Activated T-helper 2 cell treated with anti-CD3 and anti-CD28 coated beads, Interferon-gamma antibody, Interleukin-2, Interleukin-4, amounts not matched to agents 10 μg/mL and 5 μg/mL and 100 μg/mL, durations not matched to agents 14 hours and 24 hours and 36 hours (primary cell): ENCODE data around the gene EXOC6B. TPM values are rescaled to one million over a fixed set of nuclear protein-coding genes. Genes with fewer than 3 reads are reported as not detected.

Source experiments
- DNase-seq: peaks from one replicate; pipeline ENCODE4 v3.0.0; 2021; ENCODE audit warnings: low spot score
- H3K27ac Mint-ChIP-seq: one replicate; pipeline ENCODE4 v1.8.0; 2021; ENCODE audit warnings: mixed read lengths
- H3K27me3 Mint-ChIP-seq: one replicate; pipeline ENCODE4 v1.8.0; 2021; ENCODE audit warnings: low read depth, mixed read lengths
- H3K36me3 Mint-ChIP-seq: one replicate; pipeline ENCODE4 v1.8.0; 2021; ENCODE audit warnings: low read depth, mixed read lengths
- H3K4me1 Mint-ChIP-seq: one replicate; pipeline ENCODE4 v1.8.0; 2021; ENCODE audit warnings: low read depth, mixed read lengths
- H3K4me3 Mint-ChIP-seq: one replicate; pipeline ENCODE4 v1.8.0; 2021; ENCODE audit warnings: low read depth, mild to moderate bottlenecking, moderate library complexity, mixed read lengths
- H3K9me3 Mint-ChIP-seq: one replicate; pipeline ENCODE4 v1.8.0; 2021; ENCODE audit warnings: mixed read lengths
- intact Hi-C: fragments of 100-400 bp; cut with micrococcal nuclease; formaldehyde crosslinking; loops from one replicate; pipeline ENCODE4 v1.15.1; 2023
- total RNA-seq: library from RNA; stranded (reverse); gene quantifications from 2 replicates; pipeline ENCODE4 v1.2.3, GENCODE V29; 2022

EXOC6B gene
- total RNA-seq, 1 donor from 2014 or later = 9.4 TPM

DNA sequence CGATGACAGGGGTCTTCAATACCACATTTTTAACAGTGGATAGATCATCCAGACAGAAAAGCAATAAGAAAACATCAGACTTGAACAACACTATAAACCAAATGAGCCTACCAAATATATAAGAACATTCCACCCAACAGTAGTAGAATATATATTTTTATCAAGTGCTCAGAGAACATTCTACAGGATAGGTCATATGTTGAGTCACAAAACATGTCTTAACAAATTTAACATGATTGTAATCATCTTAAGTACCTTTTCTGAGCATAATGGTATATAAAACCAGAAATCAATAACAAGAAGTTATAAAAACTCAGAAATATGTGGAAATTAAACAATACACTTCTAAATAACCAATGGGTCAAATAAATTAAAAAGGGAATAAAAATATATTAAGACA is 484.2 kb downstream of the EXOC6B start:
- Mint-ChIP-seq H3K4me3 (no peak overlapping the region), H3K36me3 (no peaks in the 10 kb centered on the region), H3K27ac (no peak overlapping the region), H3K27me3 (peaks cover 1% of the 10 kb centered on the region), H3K9me3 (no peaks in the 10 kb centered on the region), H3K4me1 (no peaks in the 10 kb centered on the region)
- intact Hi-C loops = no loop called here
- no peak for DNase-seq

DNA sequence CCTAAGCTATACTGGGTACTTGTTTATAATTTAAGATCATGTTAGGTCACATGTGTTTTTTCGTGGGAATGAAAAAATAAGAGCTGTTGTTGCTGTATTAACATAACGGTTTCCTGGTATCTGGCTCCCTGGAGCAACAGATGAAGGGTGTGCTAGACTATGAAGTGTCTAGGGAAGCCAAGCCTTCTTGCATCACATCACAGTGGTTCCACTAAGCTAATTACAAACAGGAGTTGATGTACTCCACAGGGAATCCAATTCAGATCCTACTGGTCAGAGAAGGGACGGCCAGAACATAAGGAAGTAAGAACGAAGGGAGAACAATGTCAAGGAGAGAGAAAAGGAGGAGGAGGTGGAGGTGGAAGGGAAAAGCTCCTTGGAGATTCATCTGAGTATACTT is 485.2 kb downstream of the EXOC6B start:
- no peak for DNase-seq
- no peaks in the 10 kb centered on the region for H3K4me1 Mint-ChIP-seq
- peaks cover 1% of the 10 kb centered on the region for H3K27me3 Mint-ChIP-seq
- H3K9me3 Mint-ChIP-seq = no peaks in the 10 kb centered on the region
- H3K4me3 Mint-ChIP-seq = no peak overlapping the region
- H3K27ac Mint-ChIP-seq = no peak overlapping the region
- no peaks in the 10 kb centered on the region for H3K36me3 Mint-ChIP-seq
- intact Hi-C loops = no loop called here

DNA sequence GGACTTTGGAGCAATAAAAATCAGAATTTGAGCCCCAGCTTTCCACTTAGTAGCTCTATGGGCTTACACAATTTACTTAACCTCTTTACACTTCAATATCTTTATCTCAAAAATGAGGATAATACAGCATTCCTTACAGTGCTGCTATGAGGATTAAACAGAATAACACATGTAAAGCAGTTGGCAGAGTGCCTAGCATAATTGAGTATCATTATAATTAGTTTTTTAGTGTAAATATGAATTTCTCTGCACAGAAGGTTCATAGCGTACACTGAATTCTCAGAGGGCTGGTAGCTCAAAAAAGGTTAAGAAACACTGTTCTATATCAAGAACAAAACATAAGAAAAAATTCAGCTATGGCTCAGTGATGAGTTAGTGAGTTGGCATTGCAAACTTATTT is 487.8 kb downstream of the EXOC6B start:
- H3K4me1 Mint-ChIP-seq = no peaks in the 10 kb centered on the region
- H3K36me3 Mint-ChIP-seq = no peaks in the 10 kb centered on the region
- DNase-seq = no peak
- no peaks in the 10 kb centered on the region for H3K9me3 Mint-ChIP-seq
- intact Hi-C loops = no loop called here
- H3K27me3 Mint-ChIP-seq = peaks cover 1% of the 10 kb centered on the region
- H3K27ac Mint-ChIP-seq = no peak overlapping the region
- no peak overlapping the region for H3K4me3 Mint-ChIP-seq

DNA sequence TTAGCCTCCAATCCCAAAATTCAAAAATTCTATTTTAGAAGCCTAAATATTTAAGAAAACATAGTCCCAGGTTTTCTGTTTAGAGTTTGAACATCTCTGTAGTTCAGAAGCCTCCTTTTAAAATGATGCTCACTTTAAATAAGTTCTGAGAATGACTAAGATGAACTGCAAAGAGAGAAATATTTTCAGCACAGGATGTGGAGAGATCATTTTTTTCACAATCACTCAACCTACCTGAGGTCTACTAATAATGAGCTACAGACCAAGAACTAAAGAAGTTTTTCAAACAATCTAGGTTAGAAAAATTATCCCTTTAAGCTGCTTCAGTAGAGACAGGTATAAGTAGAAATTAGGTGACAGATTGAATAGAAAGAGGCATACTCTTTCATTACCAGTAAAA is 493.1 kb downstream of the EXOC6B start:
- no peak overlapping the region for H3K27ac Mint-ChIP-seq
- no peaks in the 10 kb centered on the region for H3K9me3 Mint-ChIP-seq
- no peak overlapping the region for H3K4me3 Mint-ChIP-seq
- intact Hi-C loops = no loop called here
- DNase-seq = no peak
- no peaks in the 10 kb centered on the region for H3K36me3 Mint-ChIP-seq
- peaks cover 3% of the 10 kb centered on the region for H3K4me1 Mint-ChIP-seq
- no peaks in the 10 kb centered on the region for H3K27me3 Mint-ChIP-seq

GRCh38 chr2:72330652-72331051 is 495.2 kb downstream of the EXOC6B start:
- H3K36me3 Mint-ChIP-seq = no peaks in the 10 kb centered on the region
- H3K4me1 Mint-ChIP-seq = peaks cover 3% of the 10 kb centered on the region
- no peaks in the 10 kb centered on the region for H3K27me3 Mint-ChIP-seq
- no peak for DNase-seq
- H3K27ac Mint-ChIP-seq = no peak overlapping the region
- no peaks in the 10 kb centered on the region for H3K9me3 Mint-ChIP-seq
- H3K4me3 Mint-ChIP-seq = no peak overlapping the region
- intact Hi-C loops = no loop called here

DNA sequence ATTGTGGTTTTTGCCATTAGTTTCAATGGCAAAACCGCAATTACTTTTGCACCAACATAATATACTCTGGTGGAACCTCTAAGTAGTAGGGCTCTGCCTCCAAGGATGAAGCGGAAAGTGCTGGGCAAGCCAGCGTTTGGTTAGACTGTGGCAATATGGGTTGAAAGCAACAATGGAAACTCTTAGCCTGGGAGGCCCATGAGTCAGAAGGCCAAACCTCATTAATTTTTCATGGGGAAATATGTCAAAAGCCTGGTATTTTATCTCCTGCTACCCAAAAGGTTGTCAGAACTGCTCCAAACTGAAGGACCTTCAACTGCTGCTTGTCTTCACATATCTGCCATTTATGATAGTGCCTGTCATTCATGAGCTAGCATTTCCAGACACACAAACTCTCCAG is 499.1 kb downstream of the EXOC6B start:
- intact Hi-C loops = no loop called here
- H3K4me1 Mint-ChIP-seq = no peaks in the 10 kb centered on the region

DNA sequence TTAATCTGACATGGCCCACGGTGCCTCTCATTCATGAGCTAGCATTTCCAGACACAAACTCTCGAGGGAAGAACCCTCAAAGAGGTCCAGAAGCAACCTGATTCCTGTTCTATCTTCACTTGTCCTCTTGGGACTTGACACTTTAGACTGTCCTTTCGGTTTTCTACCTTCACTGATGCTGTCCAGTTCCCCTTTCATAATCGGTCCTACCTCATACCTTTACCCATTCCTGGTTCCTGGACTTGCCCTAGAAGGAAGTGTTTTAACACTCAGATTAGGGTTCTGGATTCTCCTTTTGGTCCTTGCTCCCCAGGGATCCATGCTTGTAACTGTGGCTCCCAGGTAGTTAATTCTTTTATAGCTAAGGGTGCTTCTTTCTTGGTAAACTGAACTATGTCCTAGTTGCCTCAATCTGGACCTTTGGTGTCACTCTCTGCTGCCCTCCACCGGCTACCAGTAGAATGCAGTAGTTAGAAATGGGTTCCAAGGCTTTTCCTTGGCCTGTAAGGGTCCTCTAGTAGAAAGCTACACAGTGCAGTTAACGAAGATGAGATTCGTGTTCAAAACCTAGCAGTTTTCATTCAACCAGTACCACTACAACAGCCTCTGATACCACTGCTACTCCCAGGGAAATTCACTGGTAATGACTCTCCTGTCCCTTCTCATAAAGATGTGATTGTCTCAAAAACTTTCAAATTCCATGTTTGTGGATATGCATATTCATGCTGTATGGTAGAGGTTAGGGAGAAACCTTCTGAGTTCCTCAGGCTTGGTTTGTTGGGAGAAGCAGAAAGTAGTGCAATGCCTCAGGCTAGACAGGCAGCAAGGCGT is 500.0 kb downstream of the EXOC6B start:
- Mint-ChIP-seq H3K9me3 (no peaks in the 10 kb centered on the region), H3K36me3 (no peaks in the 10 kb centered on the region), H3K4me1 (no peaks in the 10 kb centered on the region), H3K4me3 (no peak overlapping the region), H3K27ac (no peak overlapping the region), H3K27me3 (no peaks in the 10 kb centered on the region)
- no peak for DNase-seq
- intact Hi-C loops = no loop called here

More for the DNA sequence above, 499.1 kb downstream of the EXOC6B start:
- no peak for DNase-seq
- H3K27ac Mint-ChIP-seq = no peak overlapping the region
- no peaks in the 10 kb centered on the region for H3K9me3 Mint-ChIP-seq
- no peaks in the 10 kb centered on the region for H3K27me3 Mint-ChIP-seq
- H3K36me3 Mint-ChIP-seq = no peaks in the 10 kb centered on the region
- H3K4me3 Mint-ChIP-seq = no peak overlapping the region

DNA sequence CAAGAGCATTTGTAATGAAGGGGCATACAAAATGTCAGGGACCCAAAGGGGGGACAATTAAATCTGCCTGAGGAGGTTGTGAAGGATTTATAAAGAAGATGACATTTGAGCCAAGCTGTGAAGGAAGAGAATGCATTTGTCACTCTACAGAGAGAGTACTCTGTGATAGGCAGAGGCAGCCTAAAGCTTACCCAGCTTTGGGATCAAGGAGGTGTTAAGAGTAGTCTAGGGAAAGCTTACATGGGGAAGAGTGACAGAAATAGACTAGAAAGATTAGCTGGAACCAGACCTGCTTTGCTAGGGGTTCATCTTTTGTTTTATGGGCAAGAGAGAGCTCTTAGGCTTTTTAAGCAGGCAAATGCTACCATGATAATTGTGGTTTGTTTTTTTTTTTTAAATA is 509.1 kb downstream of the EXOC6B start:
- intact Hi-C loops = no loop called here
- H3K4me3 Mint-ChIP-seq = no peak overlapping the region
- no peak for DNase-seq
- no peaks in the 10 kb centered on the region for H3K36me3 Mint-ChIP-seq
- no peaks in the 10 kb centered on the region for H3K27me3 Mint-ChIP-seq
- H3K9me3 Mint-ChIP-seq = no peaks in the 10 kb centered on the region
- H3K27ac Mint-ChIP-seq = no peak overlapping the region
- no peaks in the 10 kb centered on the region for H3K4me1 Mint-ChIP-seq

- H3K27me3 Mint-ChIP-seq = no peaks in the 10 kb centered on the region
- H3K4me1 Mint-ChIP-seq = no peaks in the 10 kb centered on the region
- no peaks in the 10 kb centered on the region for H3K36me3 Mint-ChIP-seq
- peaks cover 9% of the 10 kb centered on the region for H3K9me3 Mint-ChIP-seq
- no peak overlapping the region for H3K27ac Mint-ChIP-seq
- intact Hi-C loops = no loop called here
- DNase-seq = no peak
- no peak overlapping the region for H3K4me3 Mint-ChIP-seq
Measured at GRCh38 chr2:72300147-72300684, 525.6 kb downstream of the EXOC6B start.

DNA sequence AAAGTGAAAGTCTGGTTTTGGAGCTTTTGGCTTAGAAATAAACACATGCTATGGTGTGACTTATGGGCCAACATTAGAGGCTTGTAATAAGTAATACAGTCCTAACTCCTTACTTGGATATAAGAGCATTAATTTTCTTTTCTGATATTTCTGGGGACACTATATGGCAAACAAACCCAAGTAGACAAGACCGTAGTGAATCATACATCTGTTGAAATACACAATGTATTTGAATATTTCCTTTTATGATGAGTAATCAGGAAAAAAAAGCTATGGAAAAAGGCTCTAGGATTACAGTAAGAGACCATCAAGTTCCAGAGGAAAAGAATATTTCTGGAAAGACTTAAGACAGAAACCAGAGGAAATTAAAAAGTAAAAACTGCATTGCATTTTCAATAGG is 532.2 kb downstream of the EXOC6B start:
- H3K27ac Mint-ChIP-seq = no peak overlapping the region
- no peaks in the 10 kb centered on the region for H3K36me3 Mint-ChIP-seq
- intact Hi-C loops = no loop called here
- H3K4me1 Mint-ChIP-seq = no peaks in the 10 kb centered on the region
- no peak for DNase-seq
- H3K9me3 Mint-ChIP-seq = peaks cover 4% of the 10 kb centered on the region
- H3K4me3 Mint-ChIP-seq = no peak overlapping the region
- H3K27me3 Mint-ChIP-seq = no peaks in the 10 kb centered on the region

DNA sequence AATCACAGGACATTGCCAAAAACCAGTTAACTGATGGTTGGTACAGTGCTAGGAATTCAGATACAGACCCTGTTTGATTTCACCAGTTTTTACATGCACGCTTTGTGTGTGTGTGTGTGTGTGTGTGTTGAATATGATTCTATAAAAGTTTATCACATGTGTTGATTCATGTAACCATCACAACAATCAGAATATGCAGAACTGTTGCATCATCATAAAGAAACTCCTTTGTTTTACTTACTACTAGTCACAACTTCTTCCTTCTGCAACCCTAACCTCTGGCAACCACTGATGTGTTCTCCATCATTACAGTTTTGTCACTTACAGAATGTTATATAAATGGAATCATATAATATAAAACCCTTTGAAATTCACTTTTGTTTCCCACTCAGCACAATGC is 533.4 kb downstream of the EXOC6B start:
- intact Hi-C loops = no loop called here
- Mint-ChIP-seq H3K9me3 (peaks cover under 1% of the 10 kb centered on the region), H3K36me3 (no peaks in the 10 kb centered on the region), H3K4me3 (no peak overlapping the region), H3K27me3 (no peaks in the 10 kb centered on the region), H3K4me1 (no peaks in the 10 kb centered on the region), H3K27ac (no peak overlapping the region)
- DNase-seq = no peak

GRCh38 chr2:72291059-72291458 is 534.8 kb downstream of the EXOC6B start:
- no peaks in the 10 kb centered on the region for H3K4me1 Mint-ChIP-seq
- H3K27ac Mint-ChIP-seq = no peak overlapping the region
- DNase-seq = no peak
- H3K9me3 Mint-ChIP-seq = no peaks in the 10 kb centered on the region
- intact Hi-C loops = no loop called here
- no peaks in the 10 kb centered on the region for H3K36me3 Mint-ChIP-seq
- no peaks in the 10 kb centered on the region for H3K27me3 Mint-ChIP-seq
- no peak overlapping the region for H3K4me3 Mint-ChIP-seq

DNA sequence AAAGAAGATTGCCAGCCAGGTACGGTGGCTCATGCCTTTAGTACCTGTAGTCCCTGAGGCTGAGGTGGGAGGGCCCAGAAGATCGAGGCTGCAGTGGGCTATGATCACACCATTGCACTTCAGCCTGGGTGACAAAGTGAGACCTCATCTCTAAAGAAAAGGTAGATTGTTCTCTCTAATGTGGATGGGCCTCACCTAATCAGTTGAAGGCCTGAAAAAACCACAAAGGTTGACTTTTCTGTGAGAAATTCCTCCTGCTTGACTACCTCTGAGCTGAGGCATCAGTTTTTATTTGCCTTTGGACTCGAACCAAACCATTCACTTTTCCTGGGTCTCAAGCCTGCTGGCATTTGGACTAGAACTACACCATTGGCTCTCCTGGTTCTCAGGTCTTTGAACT is 536.1 kb downstream of the EXOC6B start:
- no peak for DNase-seq
- Mint-ChIP-seq H3K4me1 (no peaks in the 10 kb centered on the region), H3K27me3 (no peaks in the 10 kb centered on the region), H3K36me3 (no peaks in the 10 kb centered on the region), H3K27ac (no peak overlapping the region), H3K9me3 (no peaks in the 10 kb centered on the region), H3K4me3 (no peak overlapping the region)
- intact Hi-C loops = no loop called here
